Skeletal muscle satellite cell (primary cell): ENCODE results near the gene ANKRD18A.
"Not testable (repeated sequence)": the region's sequence is repeated elsewhere in the genome, so short reads cannot be mapped to it uniquely, and the experiment has no call there.

Source experiments
- H3K27me3 ChIP-seq: 2 replicates; pipeline ENCODE4 v1.7.0; 2013; ENCODE audit warnings: low read length; ENCODE audit not compliant: control insufficient read depth, insufficient read depth
- H3K36me3 ChIP-seq: 2 replicates; pipeline ENCODE4 v1.7.0; 2013; ENCODE audit warnings: mild to moderate bottlenecking, control low read depth, low read length; ENCODE audit not compliant: insufficient read depth
- H3K4me1 ChIP-seq: 2 replicates; pipeline ENCODE4 v1.7.0; 2013; ENCODE audit warnings: low read length; ENCODE audit not compliant: control insufficient read depth, insufficient read depth
- H3K4me2 ChIP-seq: 2 replicates; pipeline ENCODE4 v1.7.0; 2013; ENCODE audit warnings: mild to moderate bottlenecking, low read length
- H3K4me3 ChIP-seq: 2 replicates; pipeline ENCODE4 v1.7.0; 2013; ENCODE audit warnings: low read length
- H3K9ac ChIP-seq: 2 replicates; pipeline ENCODE4 v1.7.0; 2013; ENCODE audit warnings: mild to moderate bottlenecking, low read depth, low read length, moderate library complexity
- H3K9me3 ChIP-seq: replicated peaks from 2 replicates; pipeline ENCODE4 v1.7.0; 2013; ENCODE audit warnings: mild to moderate bottlenecking, control low read depth, low read length

The ANKRD18A gene

GRCh38 chr9:38563911-38564310 lies 56.5 kb downstream of the ANKRD18A start:
- not testable (repeated sequence) for H3K4me2 ChIP-seq, H3K36me3 ChIP-seq, H3K9me3 ChIP-seq, H3K27me3 ChIP-seq, H3K4me1 ChIP-seq, H3K4me3 ChIP-seq, H3K9ac ChIP-seq

- H3K27me3 ChIP-seq, H3K9me3 ChIP-seq, H3K4me3 ChIP-seq, H3K9ac ChIP-seq, H3K4me1 ChIP-seq, H3K4me2 ChIP-seq, H3K36me3 ChIP-seq: not testable (repeated sequence)
Observed at GRCh38 chr9:38561134-38561533, 59.3 kb downstream of the ANKRD18A start.

DNA sequence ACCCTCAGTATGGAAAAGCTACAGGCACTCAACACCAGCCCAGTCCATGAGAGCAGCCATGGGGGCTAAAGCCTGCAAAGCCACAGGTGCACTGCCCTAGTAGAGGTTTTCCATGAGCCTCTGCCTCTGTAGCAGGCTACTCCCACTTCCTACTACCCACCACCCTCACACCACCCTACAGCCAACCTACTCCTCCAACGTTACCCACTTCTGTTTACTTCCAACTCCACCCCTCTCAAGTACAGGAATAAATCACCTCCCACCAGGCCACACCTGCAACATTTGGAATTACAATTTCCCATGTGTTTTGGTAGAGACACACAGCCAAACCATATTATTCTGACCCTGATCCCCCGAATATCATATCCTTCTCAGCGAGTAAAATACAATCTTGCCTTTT lies 61.2 kb downstream of the ANKRD18A start:
- H3K9me3 ChIP-seq, H3K4me1 ChIP-seq, H3K4me3 ChIP-seq, H3K4me2 ChIP-seq, H3K36me3 ChIP-seq, H3K27me3 ChIP-seq, H3K9ac ChIP-seq: not testable (repeated sequence)

DNA sequence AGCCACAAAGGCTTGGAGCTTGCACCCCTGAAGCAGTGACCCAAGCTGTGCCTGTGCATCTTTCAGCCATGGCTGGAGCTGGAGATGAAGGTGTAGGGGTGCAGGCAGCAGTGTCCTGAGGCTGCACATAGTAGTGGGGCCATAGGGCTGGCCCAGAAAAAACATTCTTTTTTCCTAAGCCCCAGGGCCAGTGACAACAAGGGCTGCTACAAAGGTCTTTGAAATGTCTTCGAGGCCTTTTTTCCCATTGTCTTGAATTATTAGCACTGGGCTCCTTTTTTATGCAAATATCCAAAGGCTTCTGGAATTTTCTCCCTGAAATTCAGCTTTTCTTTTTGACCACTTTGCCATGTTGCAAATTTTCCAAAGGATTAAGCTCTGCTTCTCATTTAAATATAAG lies 62.6 kb downstream of the ANKRD18A start:
- not testable (repeated sequence) for H3K4me2 ChIP-seq, H3K9me3 ChIP-seq, H3K9ac ChIP-seq, H3K4me1 ChIP-seq, H3K36me3 ChIP-seq, H3K4me3 ChIP-seq, H3K27me3 ChIP-seq

DNA sequence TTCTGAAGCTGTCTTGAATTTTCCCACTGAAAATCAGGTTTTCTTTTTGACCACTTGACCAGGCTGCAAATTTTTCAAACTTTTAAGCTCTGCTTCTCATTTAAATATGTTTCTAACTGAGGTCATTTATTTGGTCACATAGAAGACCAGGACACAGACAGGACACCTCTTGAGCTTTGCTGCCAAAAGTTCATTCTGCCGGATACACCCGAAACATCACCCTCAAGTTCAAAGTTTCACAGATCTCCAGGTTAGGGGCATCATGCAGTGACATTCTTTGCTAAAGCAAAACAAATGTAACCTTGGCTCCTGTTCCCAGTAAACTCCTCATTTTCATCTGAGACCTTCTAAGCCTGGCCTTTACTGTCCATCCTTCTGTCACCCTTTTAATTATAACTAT lies 65.4 kb downstream of the ANKRD18A start:
- H3K4me2 ChIP-seq, H3K36me3 ChIP-seq, H3K9me3 ChIP-seq, H3K4me1 ChIP-seq, H3K9ac ChIP-seq, H3K4me3 ChIP-seq, H3K27me3 ChIP-seq: not testable (repeated sequence)

- H3K9me3 ChIP-seq, H3K9ac ChIP-seq, H3K4me1 ChIP-seq, H3K36me3 ChIP-seq, H3K4me3 ChIP-seq, H3K4me2 ChIP-seq, H3K27me3 ChIP-seq: not testable (repeated sequence)
Observed at GRCh38 chr9:38553019-38553418, 67.4 kb downstream of the ANKRD18A start.

DNA sequence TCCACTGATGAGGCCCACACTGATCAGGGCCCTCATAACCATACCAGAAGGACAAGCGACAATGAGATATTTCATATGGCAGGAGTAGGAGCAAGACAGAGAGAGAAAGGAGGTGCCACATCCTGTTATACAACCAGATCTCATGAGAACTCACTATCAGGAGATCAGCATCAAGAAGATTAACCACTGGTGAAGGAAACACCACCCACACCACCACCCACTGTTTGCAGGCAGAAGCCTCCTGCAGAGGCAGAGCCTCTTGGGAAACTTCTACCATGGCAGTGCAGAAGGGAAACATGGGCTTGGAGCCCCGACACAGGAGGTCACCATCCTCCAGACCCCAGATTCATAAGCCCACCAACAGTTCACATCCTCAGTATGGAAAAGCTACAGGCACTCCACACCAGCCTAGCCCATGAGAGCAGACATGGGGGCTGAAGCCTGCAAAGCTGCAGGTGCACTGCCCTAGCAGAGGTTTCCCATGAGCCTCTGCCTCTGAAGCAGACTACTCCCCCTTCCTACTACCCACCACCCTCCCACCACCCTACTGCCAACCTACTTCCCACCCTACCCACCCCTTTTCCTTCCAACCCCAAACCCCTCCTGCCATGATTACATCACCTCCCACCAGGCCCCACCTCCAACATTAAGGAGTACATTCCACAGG lies 73.8 kb downstream of the ANKRD18A start:
- H3K27me3 ChIP-seq, H3K36me3 ChIP-seq, H3K4me3 ChIP-seq, H3K4me2 ChIP-seq, H3K4me1 ChIP-seq, H3K9ac ChIP-seq, H3K9me3 ChIP-seq: not testable (repeated sequence)

DNA sequence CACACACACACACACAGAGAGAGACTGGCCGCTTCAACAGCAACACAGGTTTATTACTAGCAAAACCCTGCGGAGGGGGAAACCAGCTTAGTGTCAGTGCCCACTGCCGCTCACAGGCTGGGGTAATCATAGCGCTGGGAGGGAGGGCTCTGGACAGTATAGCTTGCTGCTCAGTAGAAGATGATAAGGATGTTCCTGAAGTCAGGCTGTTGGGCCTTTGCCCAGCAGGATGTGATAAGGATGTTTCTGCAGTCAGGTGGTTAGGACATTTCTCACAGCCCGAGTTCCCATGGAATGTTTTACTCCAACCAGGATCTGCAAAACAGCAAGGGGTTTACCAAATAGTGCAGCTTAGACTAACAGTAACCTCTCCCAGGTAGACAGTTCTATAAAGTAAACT lies 79.9 kb downstream of the ANKRD18A start:
- H3K4me3 ChIP-seq, H3K4me1 ChIP-seq, H3K4me2 ChIP-seq: not testable (repeated sequence)

DNA sequence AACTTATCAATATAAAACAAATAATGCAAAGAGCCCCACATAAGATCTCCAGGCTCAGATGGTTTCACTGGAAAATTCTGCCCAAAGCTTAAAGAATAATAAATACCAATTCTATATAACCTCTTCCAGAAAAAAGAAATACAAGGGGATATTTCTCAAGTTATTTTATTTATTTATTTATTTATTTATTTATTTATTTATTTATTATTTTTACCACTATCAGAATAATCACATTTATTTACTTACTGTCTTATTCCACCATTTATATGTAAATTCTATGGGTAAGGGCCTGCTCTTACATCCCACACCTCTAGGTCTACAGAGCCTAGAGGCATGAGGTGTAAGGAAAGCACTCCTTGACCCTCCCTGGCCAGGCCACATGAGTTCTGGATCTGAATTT lies 91.1 kb downstream of the ANKRD18A start:
- no peaks in the 10 kb centered on the region for H3K4me1 ChIP-seq
- no peaks in the 10 kb centered on the region for H3K27me3 ChIP-seq
- no peak overlapping the region for H3K4me3 ChIP-seq
- no peaks in the 10 kb centered on the region for H3K36me3 ChIP-seq
- no peak overlapping the region for H3K9ac ChIP-seq
- no peaks in the 10 kb centered on the region for H3K9me3 ChIP-seq
- H3K4me2 ChIP-seq: no peak overlapping the region

More for the DNA sequence above, 79.9 kb downstream of the ANKRD18A start:
- H3K36me3 ChIP-seq, H3K9ac ChIP-seq, H3K9me3 ChIP-seq, H3K27me3 ChIP-seq: not testable (repeated sequence)

DNA sequence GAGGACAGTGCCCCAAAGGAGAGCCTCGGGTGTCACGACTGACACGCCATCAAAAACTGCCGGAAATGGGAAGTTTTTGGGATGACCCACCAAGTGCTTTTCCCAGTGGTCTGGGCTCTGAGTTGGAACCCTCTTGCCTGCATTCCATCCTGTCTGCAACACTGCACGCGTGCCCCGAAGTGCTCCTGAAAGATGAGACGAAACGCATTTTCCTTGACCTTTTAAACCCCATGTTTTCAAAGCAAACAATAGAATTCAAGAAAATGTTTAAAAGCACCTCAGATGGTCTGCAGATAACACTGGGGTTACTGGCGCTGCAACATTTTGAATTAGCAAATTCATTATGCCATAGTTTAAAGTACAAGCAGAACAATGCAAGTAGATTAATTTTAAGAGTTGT lies 92.9 kb downstream of the ANKRD18A start:
- Histone ChIP-seq H3K4me2 (no peak overlapping the region), H3K9me3 (no peaks in the 10 kb centered on the region), H3K4me1 (no peaks in the 10 kb centered on the region), H3K27me3 (no peaks in the 10 kb centered on the region), H3K4me3 (no peak overlapping the region), H3K9ac (no peak overlapping the region), H3K36me3 (no peaks in the 10 kb centered on the region)

- no peaks in the 10 kb centered on the region for H3K36me3 ChIP-seq
- H3K4me3 ChIP-seq: no peak overlapping the region
- H3K9ac ChIP-seq: no peak overlapping the region
- no peak overlapping the region for H3K4me2 ChIP-seq
- H3K27me3 ChIP-seq: no peaks in the 10 kb centered on the region
- no peaks in the 10 kb centered on the region for H3K9me3 ChIP-seq
- no peaks in the 10 kb centered on the region for H3K4me1 ChIP-seq
Observed at GRCh38 chr9:38526591-38526990, 93.8 kb downstream of the ANKRD18A start.

- no peaks in the 10 kb centered on the region for H3K9me3 ChIP-seq
- H3K36me3 ChIP-seq: no peaks in the 10 kb centered on the region
- no peak overlapping the region for H3K4me3 ChIP-seq
- no peak overlapping the region for H3K4me2 ChIP-seq
- no peak overlapping the region for H3K9ac ChIP-seq
- no peaks in the 10 kb centered on the region for H3K27me3 ChIP-seq
- H3K4me1 ChIP-seq: peaks cover 4% of the 10 kb centered on the region
Observed at GRCh38 chr9:38523121-38523520, 97.3 kb downstream of the ANKRD18A start.
